ENCODE measurements around the gene UTP4.

Gene UTP4

GRCh38 chr16:69187446-69188235 lies 55.2 kb downstream of the UTP4 start:
- DNase-seq, result peak; percentile 71
- no peaks in the 10 kb centered on the region for H3K27me3 ChIP-seq
- H3K4me3 ChIP-seq (ENCODE audit: low read depth, low read length), result peak overlapping the region; percentile 89

GRCh38 chr16:69188236-69188549 lies 55.7 kb downstream of the UTP4 start:
- Histone ChIP-seq H3K36me3 (no peaks in the 10 kb centered on the region), H3K9me3 (no peaks in the 10 kb centered on the region), H3K27me3 (no peaks in the 10 kb centered on the region), H3K4me1 (peaks cover 8% of the 10 kb centered on the region), H3K4me3 (ENCODE audit: low read depth, low read length) (peak overlapping the region; percentile 89)
- no peak for TF ChIP-seq CTCF (IDR thresholded peaks at IDR 0.05; ENCODE audit: low read depth, low read length)
- DNase-seq, result no peak

More at GRCh38 chr16:69187446-69188235, 55.2 kb downstream of the UTP4 start:
- H3K9me3 ChIP-seq, result no peaks in the 10 kb centered on the region
- TF ChIP-seq CTCF (IDR thresholded peaks at IDR 0.05; ENCODE audit: low read depth, low read length), result no peak
- H3K4me1 ChIP-seq, result peaks cover 9% of the 10 kb centered on the region
- H3K36me3 ChIP-seq, result no peaks in the 10 kb centered on the region

GRCh38 chr16:69188716-69189115 lies 56.3 kb downstream of the UTP4 start:
- TF ChIP-seq CTCF (IDR thresholded peaks at IDR 0.05; ENCODE audit: low read depth, low read length), result no peak
- H3K4me1 ChIP-seq, result peaks cover 9% of the 10 kb centered on the region
- DNase-seq, result no peak
- H3K4me3 ChIP-seq (ENCODE audit: low read depth, low read length), result peak overlapping the region; percentile 89
- H3K9me3 ChIP-seq, result no peaks in the 10 kb centered on the region
- no peaks in the 10 kb centered on the region for H3K36me3 ChIP-seq
- H3K27me3 ChIP-seq, result no peaks in the 10 kb centered on the region

GRCh38 chr16:69190046-69190588 lies 57.7 kb downstream of the UTP4 start:
- Histone ChIP-seq H3K4me1 (peaks cover 19% of the 10 kb centered on the region), H3K27me3 (no peaks in the 10 kb centered on the region), H3K4me3 (ENCODE audit: low read depth, low read length) (no peak overlapping the region), H3K36me3 (no peaks in the 10 kb centered on the region), H3K9me3 (no peaks in the 10 kb centered on the region)
- TF ChIP-seq CTCF (IDR thresholded peaks at IDR 0.05; ENCODE audit: low read depth, low read length), result no peak
- no peak for DNase-seq

- Histone ChIP-seq H3K27me3 (no peaks in the 10 kb centered on the region), H3K9me3 (no peaks in the 10 kb centered on the region), H3K4me3 (ENCODE audit: low read depth, low read length) (no peak overlapping the region), H3K36me3 (no peaks in the 10 kb centered on the region), H3K4me1 (peaks cover 19% of the 10 kb centered on the region)
- TF ChIP-seq CTCF (IDR thresholded peaks at IDR 0.05; ENCODE audit: low read depth, low read length), result no peak
- DNase-seq, result no peak
Observed at GRCh38 chr16:69190598-69190997, 58.1 kb downstream of the UTP4 start.

- H3K27me3 ChIP-seq, result no peaks in the 10 kb centered on the region
- H3K4me3 ChIP-seq (ENCODE audit: low read depth, low read length), result no peak overlapping the region
- no peaks in the 10 kb centered on the region for H3K36me3 ChIP-seq
- no peak for TF ChIP-seq CTCF (IDR thresholded peaks at IDR 0.05; ENCODE audit: low read depth, low read length)
- DNase-seq, result no peak
- peaks cover 19% of the 10 kb centered on the region for H3K4me1 ChIP-seq
- no peaks in the 10 kb centered on the region for H3K9me3 ChIP-seq
Observed at GRCh38 chr16:69191136-69191535, 58.7 kb downstream of the UTP4 start.

Data from BE2C (cell line).